ENCODE measurements around the gene ABCA5.

Gene ABCA5

DNA sequence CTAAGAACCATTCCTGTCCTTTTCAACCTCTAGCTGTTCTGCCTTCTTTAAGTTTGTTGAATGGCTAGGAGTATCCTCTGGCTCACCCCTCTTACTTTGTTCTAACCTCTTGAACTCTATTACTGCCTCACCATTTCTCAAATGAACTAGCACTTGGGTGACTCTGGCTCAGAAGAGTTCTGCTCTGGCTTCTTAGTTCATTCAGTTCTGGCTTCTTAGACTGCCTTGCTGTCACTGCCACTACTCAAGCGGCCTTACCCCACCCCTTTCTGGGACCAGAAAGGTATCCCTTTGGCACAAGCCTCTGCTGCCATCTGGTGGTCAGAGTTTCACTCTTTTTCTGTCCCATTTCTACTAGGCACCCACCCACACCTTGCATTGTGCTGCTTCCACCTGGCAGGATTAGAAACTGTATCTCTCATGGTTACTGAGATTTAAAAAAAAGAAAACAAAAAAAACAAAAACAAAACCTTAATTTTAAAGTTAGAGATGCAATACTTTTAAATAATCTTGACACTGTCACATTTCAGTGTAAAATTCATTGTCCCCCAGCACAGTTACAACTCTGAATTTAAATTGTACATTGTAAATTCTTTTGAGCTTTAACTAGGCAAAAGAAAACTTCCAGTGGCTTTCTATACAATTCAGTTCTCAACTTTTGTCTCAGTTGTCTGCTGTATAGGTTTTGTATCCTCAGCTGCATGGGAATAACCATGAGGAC, 91.4 kb downstream of the ABCA5 start:
- Histone ChIP-seq H2AFZ (ENCODE audit: low read length, unreplicated experiment) (peak overlapping the region; percentile 34), H3K79me2 (ENCODE audit: control insufficient read depth, insufficient read depth, low read length, unreplicated experiment) (no peaks in the 10 kb centered on the region), H3K4me3 (ENCODE audit: low read depth, low read length) (no peak overlapping the region), H3K27ac (ENCODE audit: low read depth, low read length) (no peak overlapping the region), H3K4me1 (ENCODE audit: control insufficient read depth, insufficient read depth, low read length, unreplicated experiment) (no peaks in the 10 kb centered on the region), H3K36me3 (ENCODE audit: insufficient read depth, low read length) (no peaks in the 10 kb centered on the region), H3K27me3 (ENCODE audit: insufficient read depth, low read length) (no peaks in the 10 kb centered on the region)

DNA sequence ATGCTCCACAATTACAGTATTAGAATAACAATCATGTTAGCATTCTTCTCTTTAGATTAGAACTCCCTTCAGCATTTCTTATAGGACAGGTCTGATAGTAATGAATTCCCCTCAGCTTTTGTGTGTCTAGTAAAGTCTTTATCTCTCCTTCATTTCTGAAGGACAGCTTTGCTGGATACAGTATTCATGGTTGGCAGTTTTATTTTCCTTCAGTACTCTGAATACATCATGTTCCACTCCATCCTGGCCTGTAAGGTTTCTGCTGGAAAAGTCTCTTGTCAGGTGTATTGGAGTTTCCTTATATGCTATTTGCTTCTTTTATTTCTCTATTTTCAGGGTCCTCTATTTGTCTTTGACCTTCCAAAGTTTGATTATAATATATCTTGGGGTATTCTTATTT, 94.3 kb downstream of the ABCA5 start:
- H3K4me3 ChIP-seq (ENCODE audit: low read depth, low read length): no peak overlapping the region
- H3K36me3 ChIP-seq (ENCODE audit: insufficient read depth, low read length): no peaks in the 10 kb centered on the region

DNA sequence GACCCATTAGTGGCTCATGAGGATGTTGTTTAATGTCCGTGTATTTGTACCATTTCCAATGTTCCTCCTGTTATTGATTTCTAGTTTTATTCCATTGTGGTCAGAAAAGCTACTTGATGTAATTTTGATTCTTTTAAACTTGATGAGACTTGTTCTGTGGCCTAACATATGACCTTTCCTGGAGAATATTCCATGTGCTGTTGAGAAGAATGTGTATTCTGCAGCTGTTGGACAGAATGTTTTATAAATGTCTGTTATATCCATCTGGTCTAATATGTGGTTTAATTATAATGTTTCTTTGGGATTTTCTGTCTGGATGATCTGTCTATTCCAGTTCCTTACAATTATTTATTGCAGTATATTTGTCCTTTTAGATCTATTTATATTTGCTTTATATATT, 95.4 kb downstream of the ABCA5 start:
- Histone ChIP-seq H3K27ac (ENCODE audit: low read depth, low read length) (no peak overlapping the region), H3K4me1 (ENCODE audit: control insufficient read depth, insufficient read depth, low read length, unreplicated experiment) (no peaks in the 10 kb centered on the region), H3K36me3 (ENCODE audit: insufficient read depth, low read length) (no peaks in the 10 kb centered on the region), H2AFZ (ENCODE audit: low read length, unreplicated experiment) (no peak overlapping the region), H3K27me3 (ENCODE audit: insufficient read depth, low read length) (no peaks in the 10 kb centered on the region), H3K79me2 (ENCODE audit: control insufficient read depth, insufficient read depth, low read length, unreplicated experiment) (no peaks in the 10 kb centered on the region), H3K4me3 (ENCODE audit: low read depth, low read length) (no peak overlapping the region)

More for the DNA sequence above, 94.3 kb downstream of the ABCA5 start:
- Histone ChIP-seq H3K79me2 (ENCODE audit: control insufficient read depth, insufficient read depth, low read length, unreplicated experiment) (no peaks in the 10 kb centered on the region), H2AFZ (ENCODE audit: low read length, unreplicated experiment) (no peak overlapping the region), H3K27ac (ENCODE audit: low read depth, low read length) (no peak overlapping the region), H3K27me3 (ENCODE audit: insufficient read depth, low read length) (no peaks in the 10 kb centered on the region), H3K4me1 (ENCODE audit: control insufficient read depth, insufficient read depth, low read length, unreplicated experiment) (no peaks in the 10 kb centered on the region)

DNA sequence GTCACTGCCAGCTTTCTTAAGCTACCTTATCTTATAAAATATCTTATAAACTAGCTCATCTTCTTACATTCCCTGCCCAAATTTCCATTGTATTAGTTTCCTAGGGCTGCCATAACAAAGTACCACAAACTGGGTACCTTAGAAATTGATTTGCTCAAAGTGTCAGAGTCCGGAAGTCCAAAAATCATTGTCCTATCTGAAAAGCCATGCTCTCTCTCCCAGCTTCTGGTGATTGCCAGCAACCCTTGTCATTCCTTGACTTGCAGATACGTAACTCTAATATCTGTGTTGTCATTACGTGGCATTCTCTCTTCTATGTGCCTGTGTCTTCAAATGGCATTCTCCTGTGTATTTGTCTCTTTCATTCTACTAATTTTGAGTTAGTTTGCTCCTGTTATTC, 96.0 kb downstream of the ABCA5 start:
- no peaks in the 10 kb centered on the region for H3K4me1 ChIP-seq (ENCODE audit: control insufficient read depth, insufficient read depth, low read length, unreplicated experiment)
- H3K79me2 ChIP-seq (ENCODE audit: control insufficient read depth, insufficient read depth, low read length, unreplicated experiment): no peaks in the 10 kb centered on the region
- H3K36me3 ChIP-seq (ENCODE audit: insufficient read depth, low read length): no peaks in the 10 kb centered on the region
- no peak overlapping the region for H3K27ac ChIP-seq (ENCODE audit: low read depth, low read length)
- no peak overlapping the region for H3K4me3 ChIP-seq (ENCODE audit: low read depth, low read length)
- H3K27me3 ChIP-seq (ENCODE audit: insufficient read depth, low read length): no peaks in the 10 kb centered on the region
- H2AFZ ChIP-seq (ENCODE audit: low read length, unreplicated experiment): no peak overlapping the region

DNA sequence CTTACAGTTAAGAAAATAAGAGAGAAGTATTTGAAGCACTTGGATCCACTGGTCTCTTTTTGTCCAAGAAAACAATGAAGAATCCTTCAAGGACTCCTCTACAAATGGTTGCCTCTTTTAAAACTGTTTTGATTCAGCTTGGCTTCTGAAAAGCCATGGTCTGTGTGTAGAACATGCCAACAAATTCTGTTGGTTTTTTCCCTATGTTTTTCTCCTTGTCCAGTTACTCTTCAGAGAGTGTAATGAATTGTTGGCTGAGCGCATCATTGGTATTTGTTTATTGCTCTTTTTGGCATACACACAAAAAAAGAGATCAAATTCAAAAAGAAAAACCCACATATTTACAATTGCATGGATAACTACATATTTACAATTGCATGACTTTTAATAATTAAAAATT, 98.4 kb downstream of the ABCA5 start, which contains the start of gene ABCA10:
Gene ABCA10 (minus strand): TSS at position 249 of the 400 bp plus-strand sequence. CDS start 3,466 bp downstream, outside the sequence.
- Histone ChIP-seq H3K36me3 (ENCODE audit: insufficient read depth, low read length) (no peaks in the 10 kb centered on the region), H3K27me3 (ENCODE audit: insufficient read depth, low read length) (no peaks in the 10 kb centered on the region), H3K79me2 (ENCODE audit: control insufficient read depth, insufficient read depth, low read length, unreplicated experiment) (no peaks in the 10 kb centered on the region), H3K4me1 (ENCODE audit: control insufficient read depth, insufficient read depth, low read length, unreplicated experiment) (peaks cover 7% of the 10 kb centered on the region), H3K27ac (ENCODE audit: low read depth, low read length) (no peak within 1 kb of the TSS), H3K4me3 (ENCODE audit: low read depth, low read length) (no peak within 1 kb of the TSS), H2AFZ (ENCODE audit: low read length, unreplicated experiment) (no peak within 1 kb of the TSS)

DNA sequence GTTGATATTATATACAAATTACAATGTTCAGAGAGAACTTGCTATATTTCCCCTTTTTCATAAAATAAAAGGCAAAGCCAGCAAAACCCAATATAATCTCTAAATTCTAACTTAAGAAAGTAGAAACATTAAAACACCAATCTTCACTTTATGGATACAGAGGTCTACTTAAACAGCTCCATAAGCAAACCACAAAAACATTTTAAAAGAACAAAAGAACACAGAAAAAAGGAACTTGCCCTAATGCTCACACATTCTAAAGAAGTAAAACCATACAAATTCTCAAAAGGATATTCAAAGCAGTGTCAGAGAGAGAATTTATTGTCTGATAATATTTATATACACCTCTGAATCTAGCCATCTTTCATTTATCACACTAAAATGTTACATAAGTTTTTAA, 98.9 kb downstream of the ABCA5 start:
- Histone ChIP-seq H3K27ac (ENCODE audit: low read depth, low read length) (no peak overlapping the region), H3K4me3 (ENCODE audit: low read depth, low read length) (no peak overlapping the region), H3K79me2 (ENCODE audit: control insufficient read depth, insufficient read depth, low read length, unreplicated experiment) (no peaks in the 10 kb centered on the region), H3K4me1 (ENCODE audit: control insufficient read depth, insufficient read depth, low read length, unreplicated experiment) (peaks cover 11% of the 10 kb centered on the region), H2AFZ (ENCODE audit: low read length, unreplicated experiment) (no peak overlapping the region), H3K36me3 (ENCODE audit: insufficient read depth, low read length) (no peaks in the 10 kb centered on the region), H3K27me3 (ENCODE audit: insufficient read depth, low read length) (no peaks in the 10 kb centered on the region)

DNA sequence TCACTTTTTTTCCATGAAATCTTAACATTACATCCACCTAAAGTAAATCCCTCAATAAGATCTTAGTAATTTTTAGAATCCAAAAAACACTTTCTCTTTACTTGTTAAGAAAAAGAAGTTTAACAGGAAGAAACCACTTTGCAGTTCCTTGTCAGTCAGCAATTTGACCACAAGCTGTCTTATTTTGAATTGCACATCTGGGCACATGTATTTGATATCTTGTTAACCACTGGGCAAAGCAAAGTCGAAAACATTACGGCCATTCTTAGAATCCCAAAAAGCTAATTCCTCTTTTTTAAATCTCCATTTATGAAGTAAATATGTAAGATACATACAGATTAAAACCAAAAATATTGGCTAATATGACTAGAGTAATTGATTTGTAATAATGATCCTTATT, 99.4 kb downstream of the ABCA5 start:
- H3K4me3 ChIP-seq (ENCODE audit: low read depth, low read length): no peak overlapping the region
- no peak overlapping the region for H2AFZ ChIP-seq (ENCODE audit: low read length, unreplicated experiment)
- no peak overlapping the region for H3K27ac ChIP-seq (ENCODE audit: low read depth, low read length)
- no peaks in the 10 kb centered on the region for H3K36me3 ChIP-seq (ENCODE audit: insufficient read depth, low read length)
- no peaks in the 10 kb centered on the region for H3K27me3 ChIP-seq (ENCODE audit: insufficient read depth, low read length)
- peaks cover 11% of the 10 kb centered on the region for H3K4me1 ChIP-seq (ENCODE audit: control insufficient read depth, insufficient read depth, low read length, unreplicated experiment)
- H3K79me2 ChIP-seq (ENCODE audit: control insufficient read depth, insufficient read depth, low read length, unreplicated experiment): no peaks in the 10 kb centered on the region

DNA sequence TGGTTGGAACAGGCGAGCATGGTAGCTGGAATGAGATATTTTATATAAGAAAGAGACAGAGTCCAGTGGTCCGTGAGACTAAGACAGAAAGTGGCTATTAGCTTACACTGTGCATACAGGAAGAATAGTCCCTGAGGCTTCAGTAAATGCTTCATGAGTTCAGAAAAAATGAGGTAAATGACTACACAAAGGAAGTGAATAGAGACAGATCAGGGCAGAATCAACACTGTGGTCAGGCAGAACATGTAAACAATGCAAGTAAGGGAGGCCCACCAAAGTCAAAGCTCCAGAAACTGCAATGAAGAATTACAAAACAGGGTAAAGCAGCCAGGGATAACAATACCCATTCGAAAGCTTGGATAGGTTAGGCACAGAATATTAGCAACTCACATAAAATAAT, 103.1 kb downstream of the ABCA5 start:
- Histone ChIP-seq H3K4me1 (ENCODE audit: control insufficient read depth, insufficient read depth, low read length, unreplicated experiment) (peaks cover 11% of the 10 kb centered on the region), H3K27me3 (ENCODE audit: insufficient read depth, low read length) (no peaks in the 10 kb centered on the region), H2AFZ (ENCODE audit: low read length, unreplicated experiment) (peak overlapping the region; percentile 59), H3K79me2 (ENCODE audit: control insufficient read depth, insufficient read depth, low read length, unreplicated experiment) (no peaks in the 10 kb centered on the region), H3K27ac (ENCODE audit: low read depth, low read length) (peak overlapping the region; percentile 7; the same call in 1 of the 2 replicates), H3K4me3 (ENCODE audit: low read depth, low read length) (no peak overlapping the region), H3K36me3 (ENCODE audit: insufficient read depth, low read length) (no peaks in the 10 kb centered on the region)

DNA sequence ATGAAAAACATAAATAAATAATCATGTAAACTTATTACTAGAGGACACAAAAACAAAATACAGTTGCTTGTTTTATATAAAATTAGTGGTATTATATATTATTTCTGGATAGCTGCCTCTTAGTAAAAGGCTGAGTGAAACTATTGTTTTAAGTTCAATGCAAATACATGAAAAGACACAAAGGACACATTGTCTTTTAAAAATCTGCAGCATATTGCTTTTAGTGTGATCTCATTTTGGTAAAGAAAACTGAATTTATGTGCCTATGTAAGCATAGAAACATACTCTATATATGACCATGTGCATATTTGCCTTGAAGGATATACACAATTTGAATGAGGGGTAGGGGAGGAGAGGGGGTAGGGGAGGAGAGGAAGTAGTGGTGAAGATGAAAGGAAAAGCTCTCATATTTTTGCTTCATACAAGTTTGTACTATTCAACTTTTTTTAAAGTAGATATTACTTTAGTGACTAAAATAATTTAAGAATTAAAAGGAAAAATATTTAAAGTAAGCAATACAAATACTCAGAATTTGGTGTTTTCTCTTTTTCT, 104.2 kb downstream of the ABCA5 start:
- Histone ChIP-seq H3K4me3 (ENCODE audit: low read depth, low read length) (no peak overlapping the region), H3K4me1 (ENCODE audit: control insufficient read depth, insufficient read depth, low read length, unreplicated experiment) (peaks cover 11% of the 10 kb centered on the region), H2AFZ (ENCODE audit: low read length, unreplicated experiment) (no peak overlapping the region), H3K36me3 (ENCODE audit: insufficient read depth, low read length) (no peaks in the 10 kb centered on the region), H3K79me2 (ENCODE audit: control insufficient read depth, insufficient read depth, low read length, unreplicated experiment) (no peaks in the 10 kb centered on the region), H3K27ac (ENCODE audit: low read depth, low read length) (no peak overlapping the region), H3K27me3 (ENCODE audit: insufficient read depth, low read length) (no peaks in the 10 kb centered on the region)

DNA sequence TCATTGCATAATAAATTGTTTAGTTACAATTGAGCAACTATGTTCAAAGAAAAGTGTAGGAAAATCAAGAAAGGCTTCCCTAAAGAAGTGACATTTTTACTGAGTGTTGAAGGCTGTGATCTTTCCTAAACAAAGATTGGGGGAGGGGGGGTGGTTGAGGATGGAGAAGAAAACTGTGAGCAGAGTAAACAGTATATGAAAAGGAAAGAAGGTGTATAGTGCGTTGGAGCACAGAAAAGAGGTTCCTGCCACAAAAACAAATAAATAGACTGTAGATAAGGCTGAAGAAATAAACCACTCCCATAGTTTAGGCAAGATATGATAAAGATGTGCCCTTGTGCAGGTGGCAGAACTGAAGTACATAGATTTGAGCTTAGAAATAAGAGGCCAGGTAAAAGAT, 106.8 kb downstream of the ABCA5 start:
- no peaks in the 10 kb centered on the region for H3K36me3 ChIP-seq (ENCODE audit: insufficient read depth, low read length)
- H3K27me3 ChIP-seq (ENCODE audit: insufficient read depth, low read length): no peaks in the 10 kb centered on the region
- H3K4me3 ChIP-seq (ENCODE audit: low read depth, low read length): no peak overlapping the region

DNA sequence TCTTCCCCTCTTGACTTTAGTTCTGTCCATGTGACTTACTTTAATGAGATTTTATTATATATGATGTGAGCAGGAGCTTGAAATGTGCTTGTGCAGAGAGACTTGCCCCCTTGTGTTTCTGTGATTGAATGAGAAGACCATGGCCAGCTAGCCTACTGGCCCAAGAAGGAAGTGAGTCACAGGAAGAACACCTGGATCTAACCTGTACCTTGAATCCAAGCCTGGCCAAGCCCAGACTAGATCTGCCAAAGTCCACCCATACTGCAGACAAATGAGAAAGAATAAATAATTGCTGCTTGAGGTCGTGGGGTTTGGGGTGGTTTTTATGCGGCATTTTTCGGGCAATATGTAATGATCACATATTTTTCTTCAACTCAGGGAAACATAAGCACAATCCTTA, 107.9 kb downstream of the ABCA5 start:
- no peak overlapping the region for H3K27ac ChIP-seq (ENCODE audit: low read depth, low read length)
- no peaks in the 10 kb centered on the region for H3K79me2 ChIP-seq (ENCODE audit: control insufficient read depth, insufficient read depth, low read length, unreplicated experiment)
- no peak overlapping the region for H2AFZ ChIP-seq (ENCODE audit: low read length, unreplicated experiment)
- H3K27me3 ChIP-seq (ENCODE audit: insufficient read depth, low read length): no peaks in the 10 kb centered on the region
- H3K36me3 ChIP-seq (ENCODE audit: insufficient read depth, low read length): no peaks in the 10 kb centered on the region
- H3K4me1 ChIP-seq (ENCODE audit: control insufficient read depth, insufficient read depth, low read length, unreplicated experiment): peaks cover 9% of the 10 kb centered on the region
- H3K4me3 ChIP-seq (ENCODE audit: low read depth, low read length): no peak overlapping the region

More for the DNA sequence above, 106.8 kb downstream of the ABCA5 start:
- H3K4me1 ChIP-seq (ENCODE audit: control insufficient read depth, insufficient read depth, low read length, unreplicated experiment): peaks cover 11% of the 10 kb centered on the region
- no peak overlapping the region for H2AFZ ChIP-seq (ENCODE audit: low read length, unreplicated experiment)
- H3K27ac ChIP-seq (ENCODE audit: low read depth, low read length): no peak overlapping the region
- H3K79me2 ChIP-seq (ENCODE audit: control insufficient read depth, insufficient read depth, low read length, unreplicated experiment): no peaks in the 10 kb centered on the region

All from ACC112 (cell line).